HL-60 (cell line): Measurements from ENCODE around the gene SCAF4.
A peak's percentile ranks its signal among the peaks of the same experiment; 100 is the strongest.

Experiments used
- DNase-seq, 2 experiments: peaks; one replicate each; pipeline ENCODE4 v3.0.0-alpha.2; 2010 to 2020; ENCODE audit warnings: low read depth in 1 of 2, low spot score in 1 of 2
- H3K27ac ChIP-seq: fragments of 250-450 bp; sonication (Bioruptor Pico); replicated peaks from 2 replicates; pipeline ENCODE4 v1.5.1; 2020; ENCODE audit warnings: mild to moderate bottlenecking, moderate library complexity
- H3K27me3 ChIP-seq: fragments of 250-450 bp; sonication (Bioruptor Pico); 2 replicates; pipeline ENCODE4 v1.5.1; 2021; ENCODE audit warnings: mild to moderate bottlenecking, moderate library complexity; ENCODE audit not compliant: insufficient read depth, poor library complexity, severe bottlenecking
- H3K4me3 ChIP-seq: replicated peaks from 2 replicates; pipeline ENCODE4 v1.5.1; 2011; ENCODE audit warnings: mild to moderate bottlenecking, control low read depth, low read length; ENCODE audit not compliant: insufficient read depth
- GABPA ChIP-seq: IDR thresholded peaks from 2 replicates; pipeline ENCODE4 v1.6.1; 2012; ENCODE audit warnings: low read depth
- POLR2AphosphoS5 ChIP-seq: IDR thresholded peaks from 2 replicates; pipeline ENCODE4 v1.6.1; 2012; ENCODE audit warnings: low read depth
- SPI1 ChIP-seq: IDR thresholded peaks from 2 replicates; pipeline ENCODE4 v1.6.1; 2012; ENCODE audit warnings: low read depth, mild to moderate bottlenecking, borderline replicate concordance
- long read RNA-seq: library from polyadenylated mRNA; unstranded; transcript quantifications from one replicate; pipeline ENCODE4 v2.0.0, GENCODE V29; 2020
- TF ChIP-seq, protein P1 (sequence below): IDR thresholded peaks from one replicate; pipeline ENCODE4 v1.5.1; 2011; ENCODE audit warnings: low read length, control low read depth, inconsistent platforms; ENCODE audit not compliant: insufficient read depth
- TF ChIP-seq, protein P2 (sequence below): IDR thresholded peaks from 2 replicates; pipeline ENCODE4 v1.6.1; 2012; ENCODE audit warnings: low read depth; ENCODE audit not compliant: insufficient replicate concordance

SCAF4 gene
- long read RNA-seq, full-length matches to known transcripts, result 23 of 52 reads
- long read RNA-seq, partial matches to known transcripts, result 18 of 52 reads
- long read RNA-seq, other reads (novel, unspliced or antisense), result 11 of 52 reads

GRCh38 chr21:31731857-31732596, at the start of gene SCAF4:
SCAF4 (minus strand) TSS chr21:31732118; CDS start chr21:31731692, 426 bp downstream.
- no peak for TF ChIP-seq SPI1
- TF ChIP-seq POLR2AphosphoS5, result peak; percentile 73
- TF ChIP-seq, protein P1, sequence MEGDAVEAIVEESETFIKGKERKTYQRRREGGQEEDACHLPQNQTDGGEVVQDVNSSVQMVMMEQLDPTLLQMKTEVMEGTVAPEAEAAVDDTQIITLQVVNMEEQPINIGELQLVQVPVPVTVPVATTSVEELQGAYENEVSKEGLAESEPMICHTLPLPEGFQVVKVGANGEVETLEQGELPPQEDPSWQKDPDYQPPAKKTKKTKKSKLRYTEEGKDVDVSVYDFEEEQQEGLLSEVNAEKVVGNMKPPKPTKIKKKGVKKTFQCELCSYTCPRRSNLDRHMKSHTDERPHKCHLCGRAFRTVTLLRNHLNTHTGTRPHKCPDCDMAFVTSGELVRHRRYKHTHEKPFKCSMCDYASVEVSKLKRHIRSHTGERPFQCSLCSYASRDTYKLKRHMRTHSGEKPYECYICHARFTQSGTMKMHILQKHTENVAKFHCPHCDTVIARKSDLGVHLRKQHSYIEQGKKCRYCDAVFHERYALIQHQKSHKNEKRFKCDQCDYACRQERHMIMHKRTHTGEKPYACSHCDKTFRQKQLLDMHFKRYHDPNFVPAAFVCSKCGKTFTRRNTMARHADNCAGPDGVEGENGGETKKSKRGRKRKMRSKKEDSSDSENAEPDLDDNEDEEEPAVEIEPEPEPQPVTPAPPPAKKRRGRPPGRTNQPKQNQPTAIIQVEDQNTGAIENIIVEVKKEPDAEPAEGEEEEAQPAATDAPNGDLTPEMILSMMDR, result no peak
- no peak for TF ChIP-seq GABPA
- TF ChIP-seq, protein P2, sequence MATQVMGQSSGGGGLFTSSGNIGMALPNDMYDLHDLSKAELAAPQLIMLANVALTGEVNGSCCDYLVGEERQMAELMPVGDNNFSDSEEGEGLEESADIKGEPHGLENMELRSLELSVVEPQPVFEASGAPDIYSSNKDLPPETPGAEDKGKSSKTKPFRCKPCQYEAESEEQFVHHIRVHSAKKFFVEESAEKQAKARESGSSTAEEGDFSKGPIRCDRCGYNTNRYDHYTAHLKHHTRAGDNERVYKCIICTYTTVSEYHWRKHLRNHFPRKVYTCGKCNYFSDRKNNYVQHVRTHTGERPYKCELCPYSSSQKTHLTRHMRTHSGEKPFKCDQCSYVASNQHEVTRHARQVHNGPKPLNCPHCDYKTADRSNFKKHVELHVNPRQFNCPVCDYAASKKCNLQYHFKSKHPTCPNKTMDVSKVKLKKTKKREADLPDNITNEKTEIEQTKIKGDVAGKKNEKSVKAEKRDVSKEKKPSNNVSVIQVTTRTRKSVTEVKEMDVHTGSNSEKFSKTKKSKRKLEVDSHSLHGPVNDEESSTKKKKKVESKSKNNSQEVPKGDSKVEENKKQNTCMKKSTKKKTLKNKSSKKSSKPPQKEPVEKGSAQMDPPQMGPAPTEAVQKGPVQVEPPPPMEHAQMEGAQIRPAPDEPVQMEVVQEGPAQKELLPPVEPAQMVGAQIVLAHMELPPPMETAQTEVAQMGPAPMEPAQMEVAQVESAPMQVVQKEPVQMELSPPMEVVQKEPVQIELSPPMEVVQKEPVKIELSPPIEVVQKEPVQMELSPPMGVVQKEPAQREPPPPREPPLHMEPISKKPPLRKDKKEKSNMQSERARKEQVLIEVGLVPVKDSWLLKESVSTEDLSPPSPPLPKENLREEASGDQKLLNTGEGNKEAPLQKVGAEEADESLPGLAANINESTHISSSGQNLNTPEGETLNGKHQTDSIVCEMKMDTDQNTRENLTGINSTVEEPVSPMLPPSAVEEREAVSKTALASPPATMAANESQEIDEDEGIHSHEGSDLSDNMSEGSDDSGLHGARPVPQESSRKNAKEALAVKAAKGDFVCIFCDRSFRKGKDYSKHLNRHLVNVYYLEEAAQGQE, result peak; percentile 30
- H3K4me3 ChIP-seq, result peak within 1 kb of the TSS; percentile 85
- peak within 1 kb of the TSS; percentile 90 for H3K27ac ChIP-seq
- H3K27me3 ChIP-seq, result no peaks in the 10 kb centered on the region
- peak; percentile 83 to 84 for DNase-seq

DNA sequence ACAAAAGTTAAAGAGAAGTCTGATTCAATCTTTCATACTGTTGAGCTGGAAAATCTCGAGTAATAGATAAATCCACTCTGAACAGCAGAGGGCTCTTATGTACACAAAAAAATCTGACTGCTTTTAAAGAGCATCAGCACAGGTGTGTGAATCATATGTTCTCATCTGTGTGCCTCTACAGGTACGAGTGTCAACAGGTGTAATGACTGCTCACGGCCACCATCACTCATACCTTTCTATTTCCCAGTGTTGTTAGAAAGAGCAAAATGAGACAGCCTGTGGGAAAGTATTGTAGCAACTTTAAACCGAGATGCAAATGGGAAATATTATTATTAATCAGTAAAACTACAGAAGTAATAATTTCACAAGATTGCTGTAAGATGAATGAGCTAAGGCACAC, 49.0 kb upstream of the SCAF4 start:
- no peak overlapping the region for H3K4me3 ChIP-seq
- TF ChIP-seq, protein P2, result no peak
- TF ChIP-seq GABPA, result no peak
- no peak for TF ChIP-seq POLR2AphosphoS5
- TF ChIP-seq, protein P1, result no peak
- no peak for TF ChIP-seq SPI1
- no peaks in the 10 kb centered on the region for H3K27me3 ChIP-seq
- no peak for DNase-seq
- H3K27ac ChIP-seq, result no peak overlapping the region

- TF ChIP-seq POLR2AphosphoS5 (no peak), SPI1 (no peak), GABPA (no peak)
- TF ChIP-seq, protein P2, result no peak
- TF ChIP-seq, protein P1, result no peak
- Histone ChIP-seq H3K4me3 (no peak overlapping the region), H3K27me3 (no peaks in the 10 kb centered on the region), H3K27ac (no peak overlapping the region)
- no peak for DNase-seq
Observed at GRCh38 chr21:31778546-31778945, 46.6 kb upstream of the SCAF4 start.
